K562 (cell line): Measurements from ENCODE around the gene NEURL4. TPM values are rescaled to one million over a fixed set of nuclear protein-coding genes. Genes with fewer than 3 reads are reported as not detected.

Source experiments
- ATAC-seq: fragments of 200-7000 bp; cut with Tn5 transposase; 3 replicates; pipeline ENCODE4 v1.9.1; 2020; ENCODE audit warnings: moderate library complexity
- BruUV-seq: library from RNA; stranded (reverse); fragments of 400-500 nt; replicated peaks from 2 replicates; lab custom pipeline; 2021; lab: Mats Ljungman, UMichigan
- CTCF ChIA-PET: fragments of 300-600 bp; formaldehyde crosslinking; extraction: SDS; loops from one replicate; lab custom pipeline; 2021; ENCODE audit warnings: low intra/inter-chr PET ratio; lab: Yijun Ruan, JAX
- POLR2A ChIA-PET: fragments of 300-600, 350-650 bp; sonication (Branson Sonifier 250); formaldehyde crosslinking; extraction: SDS; loops from one replicate; lab custom pipeline; 2021; ENCODE audit warnings: antibody characterized with exemption, inconsistent platforms; lab: Yijun Ruan, JAX
- DNase-seq, 4 experiments: peaks; one replicate each; pipeline versions ENCODE4 v3.0.0 to v3.0.0-alpha.2; 2011 to 2018; ENCODE audit warnings: low spot score in 3 of 4, mixed read lengths in 3 of 4; ENCODE audit errors: extremely low read depth in 1 of 4
- FAIRE-seq: peaks from 2 replicates; lab custom pipeline; 2011; peaks lifted over from hg19 to GRCh38; lab: Jason Lieb, UNC
- H2AFZ ChIP-seq: 2 replicates; pipeline ENCODE4 v1.6.0; 2011; ENCODE audit warnings: low read depth, low read length, control low read depth, inconsistent platforms
- H3K27ac ChIP-seq: fragments of 200-600 bp; 3 replicates; pipeline ENCODE4 v1.8.0; 2011; ENCODE audit warnings: low read depth, mild to moderate bottlenecking, control low read depth, inconsistent platforms, low read length, moderate library complexity, mixed read lengths; ENCODE audit errors: extremely low read depth
- H3K27me3 ChIP-seq, 2 experiments: fragments of 300-600 bp in 1 of 2; 2 replicates in 1 of 2; 3 replicates in 1 of 2; pipeline versions ENCODE4 v1.6.0 to v1.8.0; 2011; ENCODE audit warnings: inconsistent platforms in 2 of 2, low read length in 2 of 2, mild to moderate bottlenecking in 1 of 2, mixed read lengths in 1 of 2, moderate library complexity in 1 of 2; ENCODE audit not compliant: control insufficient read depth in 2 of 2, insufficient read depth in 2 of 2
- H3K36me3 ChIP-seq: fragments of 300-600 bp; 3 replicates; pipeline ENCODE4 v1.8.0; 2011; ENCODE audit warnings: mild to moderate bottlenecking, low read length, inconsistent platforms; ENCODE audit not compliant: control insufficient read depth, insufficient read depth
- H3K4me1 ChIP-seq, 2 experiments: fragments of 200-600 bp in 1 of 2; replicated peaks in 1 of 2; 2 replicates in 1 of 2; 3 replicates in 1 of 2; pipeline versions ENCODE4 v1.5.1 to v1.8.0; 2011; ENCODE audit warnings: inconsistent platforms in 2 of 2, low read length in 2 of 2, mild to moderate bottlenecking in 1 of 2, mixed read lengths in 1 of 2, moderate library complexity in 1 of 2; ENCODE audit not compliant: control insufficient read depth in 2 of 2, insufficient read depth in 2 of 2
- H3K4me2 ChIP-seq: 2 replicates; pipeline ENCODE4 v1.6.1; 2011; ENCODE audit warnings: low read length, control low read depth, inconsistent platforms, mixed read lengths; ENCODE audit not compliant: insufficient read depth
- H3K4me3 ChIP-seq: fragments of 200-600 bp; sonication (generic), shearing (Covaris generic); 2 replicates; pipeline ENCODE4 v1.5.1; 2016; ENCODE audit warnings: control low read depth, inconsistent platforms
- H3K79me2 ChIP-seq: fragments of 200-600 bp; 3 replicates; pipeline ENCODE4 v1.8.0; 2011; ENCODE audit warnings: low read length, inconsistent platforms; ENCODE audit not compliant: control insufficient read depth, insufficient read depth
- H3K9ac ChIP-seq, 2 experiments: 2 replicates each; pipeline versions ENCODE4 v1.6.0 to v1.6.1; 2011; ENCODE audit warnings: low read depth in 2 of 2, low read length in 2 of 2, control low read depth in 1 of 2, inconsistent platforms in 1 of 2, mild to moderate bottlenecking in 1 of 2, mixed read lengths in 1 of 2; ENCODE audit not compliant: insufficient read depth in 1 of 2
- H3K9me1 ChIP-seq: one replicate; pipeline ENCODE4 v1.6.0; 2011; ENCODE audit warnings: inconsistent platforms, mild to moderate bottlenecking, low read length, moderate library complexity; ENCODE audit not compliant: control insufficient read depth, insufficient read depth
- H3K9me3 ChIP-seq: replicated peaks from 2 replicates; pipeline ENCODE4 v1.5.1; 2011; ENCODE audit warnings: low read depth, low read length, inconsistent platforms; ENCODE audit not compliant: control insufficient read depth, insufficient read depth
- H4K20me1 ChIP-seq: replicated peaks from 2 replicates; pipeline ENCODE4 v1.6.1; 2011; ENCODE audit warnings: low read length, inconsistent platforms, mixed read lengths; ENCODE audit not compliant: control insufficient read depth, insufficient read depth
- CTBP1 ChIP-seq: fragments of 450-650 bp; IDR thresholded peaks from 2 replicates; pipeline ENCODE4 v1.6.1; 2016; ENCODE audit warnings: borderline replicate concordance
- CTCF ChIP-seq, 3 experiments: IDR thresholded peaks in 2 of 3; conservative IDR thresholded peaks in 1 of 3; 2 replicates each; pipeline ENCODE4 v1.5.1; 2011 to 2012; ENCODE audit warnings: low read length in 3 of 3, mild to moderate bottlenecking in 3 of 3, control low read depth in 2 of 3, improper control_type of control experiment in 1 of 3, inconsistent platforms in 1 of 3, low read depth in 1 of 3, mixed read lengths in 1 of 3, moderate library complexity in 1 of 3; ENCODE audit not compliant: insufficient read depth in 2 of 3
- EGR1 ChIP-seq: fragments of 450-650 bp; conservative IDR thresholded peaks from 2 replicates; pipeline ENCODE4 v1.6.1; 2017; ENCODE audit warnings: mild to moderate bottlenecking
- ESRRA ChIP-seq: fragments of 450-650 bp; IDR thresholded peaks from 2 replicates; pipeline ENCODE4 v1.6.1; 2014; ENCODE audit warnings: low read depth, mild to moderate bottlenecking, moderate library complexity, borderline replicate concordance
- GATAD2A ChIP-seq: fragments of 450-650 bp; IDR thresholded peaks from 2 replicates; pipeline ENCODE4 v1.6.1; 2017
- HNRNPLL ChIP-seq: fragments of 200-400 bp; formaldehyde crosslinking; IDR thresholded peaks from 2 replicates; pipeline ENCODE4 v1.6.1; 2017; ENCODE audit warnings: low read length, low read depth, mild to moderate bottlenecking; ENCODE audit not compliant: poor library complexity, severe bottlenecking
- KLF6 ChIP-seq: fragments of 250-450 bp; sonication (Bioruptor Pico); IDR thresholded peaks from 2 replicates; pipeline ENCODE4 v1.4.0; 2020; ENCODE audit warnings: mild to moderate bottlenecking, moderate library complexity, borderline replicate concordance
- MCM3 ChIP-seq: fragments of 450-650 bp; IDR thresholded peaks from 2 replicates; pipeline ENCODE4 v1.6.1; 2016
- NCOA4 ChIP-seq: fragments of 450-650 bp; IDR thresholded peaks from 2 replicates; pipeline ENCODE4 v1.6.1; 2018; ENCODE audit warnings: mild to moderate bottlenecking; ENCODE audit not compliant: partially characterized antibody
- NR2C1 ChIP-seq, 2 experiments: fragments of 450-650 bp; IDR thresholded peaks; 2 replicates each; pipeline ENCODE4 v1.6.1; 2017; ENCODE audit warnings: mild to moderate bottlenecking in 2 of 2, antibody characterized with exemption in 1 of 2, inconsistent platforms in 1 of 2, missing compliant biosample characterization in 1 of 2, missing genetic modification characterization in 1 of 2
- RCOR1 ChIP-seq, 2 experiments: IDR thresholded peaks; 2 replicates each; pipeline ENCODE4 v1.6.1; 2012; ENCODE audit warnings: low read depth in 2 of 2, low read length in 2 of 2, borderline replicate concordance in 1 of 2, improper control_type of control experiment in 1 of 2
- TAL1 ChIP-seq: fragments of 450-650 bp; IDR thresholded peaks from 2 replicates; pipeline ENCODE4 v1.6.1; 2016; ENCODE audit warnings: mild to moderate bottlenecking
- ZBTB43 ChIP-seq: sonication (generic); formaldehyde crosslinking; IDR thresholded peaks from 2 replicates; pipeline ENCODE4 v1.8.0; 2023; ENCODE audit warnings: mild to moderate bottlenecking, missing genetic modification reagents
- ZNF316 ChIP-seq: fragments of 450-650 bp; IDR thresholded peaks from 2 replicates; pipeline ENCODE4 v1.6.1; 2016
- WGBS: fragments of 100-300 bp; shearing (Covaris generic); methylation state at CpG from one replicate; pipeline ENCODE4 v1.1.6; 2016; ENCODE audit warnings: low coverage, mixed read lengths; ENCODE audit not compliant: insufficient coverage; ENCODE audit errors: missing lambda C conversion rate; 5-methylcytosine and 5-hydroxymethylcytosine counted together
- in situ Hi-C: fragments of 300-500 bp; cut with MboI; formaldehyde crosslinking; loops from 4 replicates; pipeline ENCODE4 v1.15.0; 2018; ENCODE audit warnings: inconsistent platforms, mixed read lengths
- intact Hi-C: fragments of 100-400 bp; cut with micrococcal nuclease; formaldehyde crosslinking; loops from 2 replicates; pipeline ENCODE4 v1.14.2; 2022
- polyA plus RNA-seq, 8 experiments: library from polyadenylated mRNA; depleted of rRNA in 4 of 8; stranded (reverse) in 5 of 8; unstranded in 3 of 8; fragments of >200 nt; fragmentation: Nextera tagmentation in 2 of 8; fragmentation: Illumina TruSeq in 1 of 8; extraction: Ambion mirVana in 2 of 8; extraction: Trizol in 1 of 8; gene quantifications; 2 replicates each; pipeline versions ENCODE4 v1.2.1 to v1.2.3, GENCODE V29; 2011 to 2014; ENCODE audit warnings: inconsistent platforms in 1 of 8, missing spikeins in 1 of 8
- total RNA-seq, 7 experiments: library from RNA; depleted of rRNA in 6 of 7; stranded (reverse); fragments of >200 nt in 6 of 7; fragmentation: Illumina TruSeq in 2 of 7; extraction: Trizol in 2 of 7; gene quantifications; 2 replicates each; pipeline versions ENCODE4 v1.2.1 to v1.2.3, GENCODE V29; 2011 to 2021; ENCODE audit warnings: low replicate concordance in 1 of 7
- TF ChIP-seq, protein P1 (sequence below), 2 experiments: IDR thresholded peaks; 2 replicates each; pipeline ENCODE4 v1.6.1; 2011; ENCODE audit warnings: borderline replicate concordance in 1 of 2, control low read depth in 1 of 2, low read depth in 1 of 2, low read length in 1 of 2, mild to moderate bottlenecking in 1 of 2, mixed read lengths in 1 of 2, moderate library complexity in 1 of 2; ENCODE audit not compliant: insufficient read depth in 1 of 2, insufficient read length in 1 of 2, poor library complexity in 1 of 2, severe bottlenecking in 1 of 2; ENCODE audit errors: extremely low read depth in 1 of 2

NEURL4 gene
- total and polyA plus RNA-seq, 9 of the 15 experiments (the other 6 are each of a cell fraction or from before 2014, with no cell fraction given), result 0.08 to 37.4 (median 11.5) TPM

GRCh38 chr17:7329997-7330637 lies 982 bp upstream of the NEURL4 start (continued):
- no peak for TF ChIP-seq GATAD2A

DNA sequence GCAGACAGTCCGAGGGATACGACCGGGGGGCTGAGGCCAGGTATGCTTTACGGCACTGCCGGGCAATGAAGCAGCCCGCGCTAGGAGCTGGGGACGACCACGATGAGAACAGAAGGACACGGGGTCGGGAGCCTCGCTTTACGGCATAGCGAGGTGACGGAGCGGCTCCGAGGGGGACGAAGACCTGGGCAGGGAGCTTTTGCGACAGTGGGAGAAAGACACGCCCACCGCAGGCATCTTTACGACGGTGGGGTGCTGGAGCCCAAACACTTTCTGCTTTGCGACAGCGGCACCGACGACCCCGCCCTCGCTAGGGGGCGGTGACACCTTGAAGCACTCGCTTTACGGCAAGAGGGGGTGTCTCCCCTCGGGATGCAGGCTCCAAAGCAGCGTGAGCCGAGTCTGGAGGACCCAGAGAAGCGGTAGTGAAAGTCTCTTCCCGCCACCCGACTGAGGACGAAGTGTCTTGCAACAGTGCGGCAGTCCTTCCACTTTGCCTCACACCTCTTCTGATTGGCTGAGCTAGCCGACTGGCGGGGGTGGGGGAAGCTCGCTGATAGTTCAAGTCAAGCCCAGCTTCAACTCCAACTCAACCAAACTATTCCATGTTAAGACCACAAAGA lies 350 bp upstream of the NEURL4 start:
- H3K9ac ChIP-seq, result peak overlapping the region; percentile 91 to 99
- H3K36me3 ChIP-seq, result peaks cover 21% of the 10 kb centered on the region; the same call in 1 of the 3 replicates
- ChIA-PET POLR2A (interaction anchor here (0.6 to 2.4 kb wide), 9 partner anchors 12 to 156 kb away, joined by 3 to 21 read pairs (median 4); partner anchors contain the start of gene GABARAP), CTCF (no interaction called here)
- H3K9me1 ChIP-seq, result no peaks in the 10 kb centered on the region
- H3K27me3 ChIP-seq, result no peaks in the 10 kb centered on the region
- peaks cover 16% of the 10 kb centered on the region for H3K79me2 ChIP-seq
- H2AFZ ChIP-seq, result peak overlapping the region; percentile 98
- H3K4me3 ChIP-seq, result peak overlapping the region; percentile 78
- WGBS, result under 1% methylated on average over 42 of the region's 43 CpGs
- peak; percentile 93 to 97 (median 95) for DNase-seq
- in situ Hi-C loops (no loop called here), intact Hi-C loops (no loop called here)
- peak overlapping the region; percentile 92 for H3K27ac ChIP-seq
- peak; percentile 99 for FAIRE-seq
- no TSS peak for BruUV-seq
- H3K4me1 ChIP-seq, result peaks cover 15 to 37% of the 10 kb centered on the region in 2 experiments
- H3K9me3 ChIP-seq, result no peaks in the 10 kb centered on the region
- H3K4me2 ChIP-seq, result peak overlapping the region; percentile 82
- peak; percentile 83 for ATAC-seq
- no peaks in the 10 kb centered on the region for H4K20me1 ChIP-seq
- TF ChIP-seq ESRRA (peak; percentile 76), EGR1 (peak; percentile 77), TAL1 (no peak), CTBP1 (0 out of 2 replicates have a peak, but pooled peaks have one; percentile 27), CTCF (IDR thresholded peaks at IDR 0.05 in 2 of 3, conservative IDR thresholded peaks at IDR 0.05 in 1 of 3; ENCODE audit: insufficient read depth in 2 of 3, low read depth in 1 of 3, low read length in 3 of 3) (no peak), KLF6 (no peak), ZNF316 (no peak), ZBTB43 (CRISPR knock-in tag) (no peak), NCOA4 (no peak), HNRNPLL (peak; percentile 56), MCM3 (peak; percentile 77; the same call in 1 of the 2 replicates), RCOR1 (IDR thresholded peaks at IDR 0.05; ENCODE audit: borderline replicate concordance in 1 of 2, low read depth in 2 of 2, low read length in 2 of 2) (0 out of 4 replicates have a peak, but pooled peaks of 1 of the 2 experiments have one; percentile 13), NR2C1 (IDR thresholded peaks at IDR 0.05) (0 out of 2 replicates have a peak, but pooled peaks have one; percentile 23), NR2C1 (tag; IDR thresholded peaks at IDR 0.05) (no peak)
- TF ChIP-seq, protein P1, sequence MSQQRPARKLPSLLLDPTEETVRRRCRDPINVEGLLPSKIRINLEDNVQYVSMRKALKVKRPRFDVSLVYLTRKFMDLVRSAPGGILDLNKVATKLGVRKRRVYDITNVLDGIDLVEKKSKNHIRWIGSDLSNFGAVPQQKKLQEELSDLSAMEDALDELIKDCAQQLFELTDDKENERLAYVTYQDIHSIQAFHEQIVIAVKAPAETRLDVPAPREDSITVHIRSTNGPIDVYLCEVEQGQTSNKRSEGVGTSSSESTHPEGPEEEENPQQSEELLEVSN (IDR thresholded peaks at IDR 0.05; ENCODE audit: borderline replicate concordance in 1 of 2, extremely low read depth in 1 of 2, insufficient read depth in 1 of 2, insufficient read length in 1 of 2, low read depth in 1 of 2, low read length in 1 of 2, poor library complexity in 1 of 2, severe bottlenecking in 1 of 2), result peak in 1 of 2 experiments; percentile 20
